Hepatocyte (in vitro differentiated cells): ENCODE results near the gene DDR1.

Source experiments
- EZH2 ChIP-seq: fragments of 200-600 bp; sonication (generic); IDR thresholded peaks from 2 replicates; pipeline ENCODE4 v1.6.1; 2016; ENCODE audit warnings: antibody characterized with exemption, mild to moderate bottlenecking, borderline replicate concordance
- EZH2phosphoT487 ChIP-seq: fragments of 200-600 bp; sonication (generic); IDR thresholded peaks from one replicate; pipeline ENCODE4 v1.6.1; 2018; ENCODE audit warnings: antibody characterized with exemption, mild to moderate bottlenecking, low read depth, moderate library complexity; ENCODE audit not compliant: unreplicated experiment, severe bottlenecking
- TF ChIP-seq, protein P1 (sequence below): fragments of 200-600 bp; sonication (generic); IDR thresholded peaks from 2 replicates; pipeline ENCODE4 v1.5.1; 2016; ENCODE audit warnings: antibody characterized with exemption, mild to moderate bottlenecking; ENCODE audit not compliant: poor library complexity

DNA sequence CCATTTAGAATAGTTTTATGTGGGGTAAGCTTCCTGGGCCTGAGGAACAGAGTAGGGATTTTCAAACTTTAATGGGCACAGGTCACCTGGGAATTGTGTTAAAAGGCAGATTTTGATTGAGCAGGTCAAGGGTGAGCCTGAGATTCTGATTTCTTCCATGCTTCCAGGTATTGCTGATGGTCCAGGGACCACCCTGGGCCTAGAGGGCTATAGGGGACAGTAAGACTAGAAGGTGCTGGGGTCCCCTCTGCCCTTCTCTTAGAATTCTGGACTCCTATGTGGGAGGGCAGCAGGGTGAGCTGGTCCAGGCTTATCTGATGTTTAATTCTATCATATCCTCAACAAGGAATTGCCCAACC, 2.6 kb downstream of the DDR1 start:
- TF ChIP-seq, protein P1, sequence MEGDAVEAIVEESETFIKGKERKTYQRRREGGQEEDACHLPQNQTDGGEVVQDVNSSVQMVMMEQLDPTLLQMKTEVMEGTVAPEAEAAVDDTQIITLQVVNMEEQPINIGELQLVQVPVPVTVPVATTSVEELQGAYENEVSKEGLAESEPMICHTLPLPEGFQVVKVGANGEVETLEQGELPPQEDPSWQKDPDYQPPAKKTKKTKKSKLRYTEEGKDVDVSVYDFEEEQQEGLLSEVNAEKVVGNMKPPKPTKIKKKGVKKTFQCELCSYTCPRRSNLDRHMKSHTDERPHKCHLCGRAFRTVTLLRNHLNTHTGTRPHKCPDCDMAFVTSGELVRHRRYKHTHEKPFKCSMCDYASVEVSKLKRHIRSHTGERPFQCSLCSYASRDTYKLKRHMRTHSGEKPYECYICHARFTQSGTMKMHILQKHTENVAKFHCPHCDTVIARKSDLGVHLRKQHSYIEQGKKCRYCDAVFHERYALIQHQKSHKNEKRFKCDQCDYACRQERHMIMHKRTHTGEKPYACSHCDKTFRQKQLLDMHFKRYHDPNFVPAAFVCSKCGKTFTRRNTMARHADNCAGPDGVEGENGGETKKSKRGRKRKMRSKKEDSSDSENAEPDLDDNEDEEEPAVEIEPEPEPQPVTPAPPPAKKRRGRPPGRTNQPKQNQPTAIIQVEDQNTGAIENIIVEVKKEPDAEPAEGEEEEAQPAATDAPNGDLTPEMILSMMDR: no peak
- TF ChIP-seq EZH2phosphoT487: no peak
- no peak for TF ChIP-seq EZH2
